K562 (cell line): ENCODE measurements around the gene VASH1. TPM values are rescaled to one million over a fixed set of nuclear protein-coding genes. Genes with fewer than 3 reads are reported as not detected.

Experiments
- ATAC-seq: fragments of 200-7000 bp; cut with Tn5 transposase; 3 replicates; pipeline ENCODE4 v1.9.1; 2020; ENCODE audit warnings: moderate library complexity
- BruUV-seq: library from RNA; stranded (reverse); fragments of 400-500 nt; replicated peaks from 2 replicates; lab custom pipeline; 2021; lab: Mats Ljungman, UMichigan
- CTCF ChIA-PET: fragments of 300-600 bp; formaldehyde crosslinking; extraction: SDS; loops from one replicate; lab custom pipeline; 2021; ENCODE audit warnings: low intra/inter-chr PET ratio; lab: Yijun Ruan, JAX
- POLR2A ChIA-PET: fragments of 300-600, 350-650 bp; sonication (Branson Sonifier 250); formaldehyde crosslinking; extraction: SDS; loops from one replicate; lab custom pipeline; 2021; ENCODE audit warnings: antibody characterized with exemption, inconsistent platforms; lab: Yijun Ruan, JAX
- DNase-seq, 4 experiments: peaks; one replicate each; pipeline versions ENCODE4 v3.0.0 to v3.0.0-alpha.2; 2011 to 2018; ENCODE audit warnings: low spot score in 3 of 4, mixed read lengths in 3 of 4; ENCODE audit errors: extremely low read depth in 1 of 4
- FAIRE-seq: peaks from 2 replicates; lab custom pipeline; 2011; peaks lifted over from hg19 to GRCh38; lab: Jason Lieb, UNC
- H2AFZ ChIP-seq: 2 replicates; pipeline ENCODE4 v1.6.0; 2011; ENCODE audit warnings: low read depth, low read length, control low read depth, inconsistent platforms
- H3K27ac ChIP-seq: fragments of 200-600 bp; 3 replicates; pipeline ENCODE4 v1.8.0; 2011; ENCODE audit warnings: low read depth, mild to moderate bottlenecking, control low read depth, inconsistent platforms, low read length, moderate library complexity, mixed read lengths; ENCODE audit errors: extremely low read depth
- H3K27me3 ChIP-seq, 2 experiments: fragments of 300-600 bp in 1 of 2; 2 replicates in 1 of 2; 3 replicates in 1 of 2; pipeline versions ENCODE4 v1.6.0 to v1.8.0; 2011; ENCODE audit warnings: inconsistent platforms in 2 of 2, low read length in 2 of 2, mild to moderate bottlenecking in 1 of 2, mixed read lengths in 1 of 2, moderate library complexity in 1 of 2; ENCODE audit not compliant: control insufficient read depth in 2 of 2, insufficient read depth in 2 of 2
- H3K36me3 ChIP-seq: fragments of 300-600 bp; 3 replicates; pipeline ENCODE4 v1.8.0; 2011; ENCODE audit warnings: mild to moderate bottlenecking, low read length, inconsistent platforms; ENCODE audit not compliant: control insufficient read depth, insufficient read depth
- H3K4me1 ChIP-seq, 2 experiments: fragments of 200-600 bp in 1 of 2; replicated peaks in 1 of 2; 2 replicates in 1 of 2; 3 replicates in 1 of 2; pipeline versions ENCODE4 v1.5.1 to v1.8.0; 2011; ENCODE audit warnings: inconsistent platforms in 2 of 2, low read length in 2 of 2, mild to moderate bottlenecking in 1 of 2, mixed read lengths in 1 of 2, moderate library complexity in 1 of 2; ENCODE audit not compliant: control insufficient read depth in 2 of 2, insufficient read depth in 2 of 2
- H3K4me2 ChIP-seq: 2 replicates; pipeline ENCODE4 v1.6.1; 2011; ENCODE audit warnings: low read length, control low read depth, inconsistent platforms, mixed read lengths; ENCODE audit not compliant: insufficient read depth
- H3K4me3 ChIP-seq: fragments of 200-600 bp; sonication (generic), shearing (Covaris generic); 2 replicates; pipeline ENCODE4 v1.5.1; 2016; ENCODE audit warnings: control low read depth, inconsistent platforms
- H3K79me2 ChIP-seq: fragments of 200-600 bp; 3 replicates; pipeline ENCODE4 v1.8.0; 2011; ENCODE audit warnings: low read length, inconsistent platforms; ENCODE audit not compliant: control insufficient read depth, insufficient read depth
- H3K9ac ChIP-seq, 2 experiments: 2 replicates each; pipeline versions ENCODE4 v1.6.0 to v1.6.1; 2011; ENCODE audit warnings: low read depth in 2 of 2, low read length in 2 of 2, control low read depth in 1 of 2, inconsistent platforms in 1 of 2, mild to moderate bottlenecking in 1 of 2, mixed read lengths in 1 of 2; ENCODE audit not compliant: insufficient read depth in 1 of 2
- H3K9me1 ChIP-seq: one replicate; pipeline ENCODE4 v1.6.0; 2011; ENCODE audit warnings: inconsistent platforms, mild to moderate bottlenecking, low read length, moderate library complexity; ENCODE audit not compliant: control insufficient read depth, insufficient read depth
- H3K9me3 ChIP-seq: replicated peaks from 2 replicates; pipeline ENCODE4 v1.5.1; 2011; ENCODE audit warnings: low read depth, low read length, inconsistent platforms; ENCODE audit not compliant: control insufficient read depth, insufficient read depth
- H4K20me1 ChIP-seq: replicated peaks from 2 replicates; pipeline ENCODE4 v1.6.1; 2011; ENCODE audit warnings: low read length, inconsistent platforms, mixed read lengths; ENCODE audit not compliant: control insufficient read depth, insufficient read depth
- CBFA2T2 ChIP-seq: fragments of 450-650 bp; conservative IDR thresholded peaks from 2 replicates; pipeline ENCODE4 v1.6.1; 2017; ENCODE audit warnings: mild to moderate bottlenecking
- CREB1 ChIP-seq, 2 experiments: sonication (generic) in 1 of 2; formaldehyde crosslinking in 1 of 2; IDR thresholded peaks; 2 replicates each; pipeline versions ENCODE4 v1.6.1 to v1.8.0; 2012 to 2022; ENCODE audit warnings: inconsistent platforms in 1 of 2, mild to moderate bottlenecking in 1 of 2, missing genetic modification reagents in 1 of 2, moderate library complexity in 1 of 2
- CREB3L1 ChIP-seq: fragments of 450-650 bp; IDR thresholded peaks from 2 replicates; pipeline ENCODE4 v1.6.1; 2014; ENCODE audit warnings: low read depth, mild to moderate bottlenecking, moderate library complexity, borderline replicate concordance
- DMBX1 ChIP-seq: fragments of 250-450 bp; sonication (Bioruptor Pico); IDR thresholded peaks from 2 replicates; pipeline ENCODE4 v1.8.0; 2022; ENCODE audit warnings: inconsistent platforms, mild to moderate bottlenecking, moderate library complexity, borderline replicate concordance
- DPF2 ChIP-seq: fragments of 450-650 bp; IDR thresholded peaks from 2 replicates; pipeline ENCODE4 v1.6.1; 2016
- EP300 ChIP-seq: IDR thresholded peaks from 2 replicates; pipeline ENCODE4 v1.6.1; 2012; ENCODE audit warnings: low read length, improper control_type of control experiment
- JUND ChIP-seq, 2 experiments: IDR thresholded peaks; 2 replicates in 1 of 2; 3 replicates in 1 of 2; pipeline ENCODE4 v1.6.1; 2011; ENCODE audit warnings: borderline replicate concordance in 2 of 2, low read depth in 2 of 2, low read length in 2 of 2, improper control_type of control experiment in 1 of 2, missing biosample characterization in 1 of 2, missing genetic modification characterization in 1 of 2, missing genetic modification reagents in 1 of 2
- NFIC ChIP-seq: fragments of 450-650 bp; IDR thresholded peaks from 2 replicates; pipeline ENCODE4 v1.6.1; 2017; ENCODE audit warnings: mild to moderate bottlenecking, inconsistent platforms
- ZNF184 ChIP-seq: sonication (generic); formaldehyde crosslinking; IDR thresholded peaks from 2 replicates; pipeline ENCODE4 v1.5.0; 2020; ENCODE audit warnings: missing genetic modification reagents
- ZNF3 ChIP-seq: fragments of 250-450 bp; sonication (Bioruptor Pico); IDR thresholded peaks from 2 replicates; pipeline ENCODE4 v1.5.0; 2021; ENCODE audit warnings: mild to moderate bottlenecking, moderate library complexity
- ZNF384 ChIP-seq: IDR thresholded peaks from 2 replicates; pipeline ENCODE4 v1.6.1; 2012; ENCODE audit warnings: low read depth, low read length, improper control_type of control experiment
- ZNF586 ChIP-seq: fragments of 450-650 bp; formaldehyde crosslinking; conservative IDR thresholded peaks from 2 replicates; pipeline ENCODE4 v1.4.0; 2020; ENCODE audit warnings: mild to moderate bottlenecking, moderate library complexity
- WGBS: fragments of 100-300 bp; shearing (Covaris generic); methylation state at CpG from one replicate; pipeline ENCODE4 v1.1.6; 2016; ENCODE audit warnings: low coverage, mixed read lengths; ENCODE audit not compliant: insufficient coverage; ENCODE audit errors: missing lambda C conversion rate; 5-methylcytosine and 5-hydroxymethylcytosine counted together
- in situ Hi-C: fragments of 300-500 bp; cut with MboI; formaldehyde crosslinking; loops from 4 replicates; pipeline ENCODE4 v1.15.0; 2018; ENCODE audit warnings: inconsistent platforms, mixed read lengths
- intact Hi-C: fragments of 100-400 bp; cut with micrococcal nuclease; formaldehyde crosslinking; loops from 2 replicates; pipeline ENCODE4 v1.14.2; 2022
- polyA plus RNA-seq, 8 experiments: library from polyadenylated mRNA; depleted of rRNA in 4 of 8; stranded (reverse) in 5 of 8; unstranded in 3 of 8; fragments of >200 nt; fragmentation: Nextera tagmentation in 2 of 8; fragmentation: Illumina TruSeq in 1 of 8; extraction: Ambion mirVana in 2 of 8; extraction: Trizol in 1 of 8; gene quantifications; 2 replicates each; pipeline versions ENCODE4 v1.2.1 to v1.2.3, GENCODE V29; 2011 to 2014; ENCODE audit warnings: inconsistent platforms in 1 of 8, missing spikeins in 1 of 8
- total RNA-seq, 7 experiments: library from RNA; depleted of rRNA in 6 of 7; stranded (reverse); fragments of >200 nt in 6 of 7; fragmentation: Illumina TruSeq in 2 of 7; extraction: Trizol in 2 of 7; gene quantifications; 2 replicates each; pipeline versions ENCODE4 v1.2.1 to v1.2.3, GENCODE V29; 2011 to 2021; ENCODE audit warnings: low replicate concordance in 1 of 7

The VASH1 gene
- total and polyA plus RNA-seq, 9 of the 15 experiments (the other 6 are each of a cell fraction or from before 2014, with no cell fraction given): 0.01 to 0.43 (median 0.13) TPM; not detected in 1

GRCh38 chr14:76715101-76715500 is 46.2 kb upstream of the VASH1 start:
- Histone ChIP-seq H4K20me1 (no peaks in the 10 kb centered on the region), H3K9me1 (no peaks in the 10 kb centered on the region), H3K9me3 (no peaks in the 10 kb centered on the region), H3K79me2 (no peaks in the 10 kb centered on the region), H2AFZ (no peak overlapping the region), H3K4me2 (peak overlapping the region; percentile 1; the same call in 1 of the 2 replicates), H3K4me3 (no peak overlapping the region), H3K27ac (no peak overlapping the region), H3K36me3 (no peaks in the 10 kb centered on the region), H3K4me1 (peaks cover 0 to 1% of the 10 kb centered on the region in 2 experiments; a peak in 2 of 5 replicates), H3K9ac (no peak overlapping the region), H3K27me3 (peaks cover 2 to 12% of the 10 kb centered on the region in 2 experiments; a peak in 3 of 5 replicates)
- peak; percentile 41 to 65 (median 54) for DNase-seq
- WGBS: 0% methylated on average over 6 of the region's 6 CpGs
- ATAC-seq: 0 out of 3 replicates have a peak, but pooled peaks have one; percentile 42
- intact Hi-C loops (no loop called here), in situ Hi-C loops (loop anchor here (10.0 to 25.0 kb wide), 2 partner anchors 150 to 347 kb away; no protein-coding TSS in a partner anchor)
- FAIRE-seq: no peak
- ChIA-PET CTCF (no interaction called here), POLR2A (interaction anchor here (1.4 kb wide), 1 partner anchor 18 kb away, joined by 3 read pairs; no protein-coding TSS in a partner anchor)
- BruUV-seq: no TSS peak
- peak; percentile 49; the same call in 1 of the 2 replicates for TF ChIP-seq EP300
- TF ChIP-seq CREB3L1: no peak
- no peak for TF ChIP-seq DPF2
- TF ChIP-seq ZNF384: peak; percentile 88
- TF ChIP-seq DMBX1 (CRISPR knock-in tag): no peak
- 0 out of 2 replicates have a peak, but pooled peaks have one; percentile 31 for TF ChIP-seq JUND (IDR thresholded peaks at IDR 0.05; ENCODE audit: borderline replicate concordance, low read depth, low read length)
- no peak for TF ChIP-seq JUND (tag; IDR thresholded peaks at IDR 0.05; ENCODE audit: borderline replicate concordance, low read depth, low read length)
- no peak for TF ChIP-seq ZNF3
- TF ChIP-seq NFIC: peak; percentile 25; the same call in 1 of the 2 replicates
- TF ChIP-seq ZNF586 (CRISPR knock-in tag): no peak
- no peak for TF ChIP-seq CREB1 (IDR thresholded peaks at IDR 0.05)
- no peak for TF ChIP-seq CREB1 (CRISPR knock-in tag; IDR thresholded peaks at IDR 0.05)
- peak; percentile 84 for TF ChIP-seq CBFA2T2
- no peak for TF ChIP-seq ZNF184 (CRISPR knock-in tag)
